Neuron (in vitro differentiated cells): ENCODE data around the gene PRPH.

Experiments used
- H2AFZ ChIP-seq: one replicate; pipeline ENCODE4 v1.6.1; 2013; ENCODE audit warnings: low read depth, mild to moderate bottlenecking, inconsistent platforms, low read length, moderate library complexity
- H3K27me3 ChIP-seq: one replicate; pipeline ENCODE4 v1.6.1; 2013; ENCODE audit warnings: low read length; ENCODE audit not compliant: insufficient read depth
- H3K36me3 ChIP-seq: one replicate; pipeline ENCODE4 v1.6.1; 2013; ENCODE audit warnings: low read length; ENCODE audit not compliant: insufficient read depth
- H3K4me1 ChIP-seq: one replicate; pipeline ENCODE4 v1.6.1; 2013; ENCODE audit warnings: low read length; ENCODE audit not compliant: insufficient read depth
- H3K4me3 ChIP-seq: 2 replicates; pipeline ENCODE4 v1.5.1; 2013; ENCODE audit warnings: mild to moderate bottlenecking, low read length, moderate library complexity
- H3K9me3 ChIP-seq: one replicate; pipeline ENCODE4 v1.6.1; 2013; ENCODE audit warnings: low read length

Gene PRPH

GRCh38 chr12:49335118-49335954, 40.4 kb downstream of the PRPH start:
- H3K27me3 ChIP-seq, result peaks cover 40% of the 10 kb centered on the region
- H3K4me1 ChIP-seq, result peaks cover 31% of the 10 kb centered on the region
- H3K9me3 ChIP-seq, result peaks cover 3% of the 10 kb centered on the region
- no peak overlapping the region for H2AFZ ChIP-seq
- peaks cover 5% of the 10 kb centered on the region for H3K36me3 ChIP-seq
- no peak overlapping the region for H3K4me3 ChIP-seq

GRCh38 chr12:49335955-49336644, 41.2 kb downstream of the PRPH start:
- peaks cover 3% of the 10 kb centered on the region for H3K9me3 ChIP-seq
- no peak overlapping the region for H2AFZ ChIP-seq
- H3K4me3 ChIP-seq, result no peak overlapping the region
- no peaks in the 10 kb centered on the region for H3K36me3 ChIP-seq
- H3K27me3 ChIP-seq, result peaks cover 46% of the 10 kb centered on the region
- H3K4me1 ChIP-seq, result peaks cover 39% of the 10 kb centered on the region

GRCh38 chr12:49336645-49337584, 42.0 kb downstream of the PRPH start, which contains the start of gene C1QL4:
C1QL4 (minus strand) TSS chr12:49337188; CDS start chr12:49336477, 711 bp downstream.
- Histone ChIP-seq H2AFZ (peak within 1 kb of the TSS; percentile 80), H3K36me3 (no peaks in the 10 kb centered on the region), H3K4me1 (peaks cover 46% of the 10 kb centered on the region), H3K9me3 (peaks cover 3% of the 10 kb centered on the region), H3K27me3 (peaks cover 52% of the 10 kb centered on the region), H3K4me3 (peak within 1 kb of the TSS; percentile 40)

GRCh38 chr12:49338830-49339463, 44.0 kb downstream of the PRPH start:
- peak overlapping the region; percentile 18 for H3K4me3 ChIP-seq

GRCh38 chr12:49339464-49339861, 44.5 kb downstream of the PRPH start:
- peaks cover 63% of the 10 kb centered on the region for H3K4me1 ChIP-seq
- peak overlapping the region; percentile 18 for H3K4me3 ChIP-seq
- H2AFZ ChIP-seq, result no peak overlapping the region

More at GRCh38 chr12:49338830-49339463, 44.0 kb downstream of the PRPH start:
- Histone ChIP-seq H2AFZ (no peak overlapping the region), H3K9me3 (peaks cover 3% of the 10 kb centered on the region), H3K27me3 (peaks cover 55% of the 10 kb centered on the region), H3K4me1 (peaks cover 60% of the 10 kb centered on the region), H3K36me3 (no peaks in the 10 kb centered on the region)

GRCh38 chr12:49340095-49340870, 45.3 kb downstream of the PRPH start:
- Histone ChIP-seq H3K4me3 (no peak overlapping the region), H3K9me3 (peaks cover 3% of the 10 kb centered on the region), H3K4me1 (peaks cover 69% of the 10 kb centered on the region), H3K36me3 (no peaks in the 10 kb centered on the region), H2AFZ (no peak overlapping the region), H3K27me3 (peaks cover 56% of the 10 kb centered on the region)

More at GRCh38 chr12:49339464-49339861, 44.5 kb downstream of the PRPH start:
- H3K9me3 ChIP-seq, result peaks cover 3% of the 10 kb centered on the region
- H3K27me3 ChIP-seq, result peaks cover 58% of the 10 kb centered on the region
- no peaks in the 10 kb centered on the region for H3K36me3 ChIP-seq

GRCh38 chr12:49340971-49341776, 46.2 kb downstream of the PRPH start:
- Histone ChIP-seq H3K36me3 (no peaks in the 10 kb centered on the region), H3K4me1 (peaks cover 77% of the 10 kb centered on the region), H3K27me3 (peaks cover 53% of the 10 kb centered on the region), H3K9me3 (no peaks in the 10 kb centered on the region), H3K4me3 (peak overlapping the region; percentile 49), H2AFZ (peak overlapping the region; percentile 75)

GRCh38 chr12:49341777-49342065, 46.8 kb downstream of the PRPH start:
- Histone ChIP-seq H3K9me3 (no peaks in the 10 kb centered on the region), H3K36me3 (no peaks in the 10 kb centered on the region), H3K27me3 (peaks cover 48% of the 10 kb centered on the region), H2AFZ (peak overlapping the region; percentile 75), H3K4me1 (peaks cover 82% of the 10 kb centered on the region), H3K4me3 (peak overlapping the region; percentile 49)

GRCh38 chr12:49342066-49342913, 47.3 kb downstream of the PRPH start:
- H3K36me3 ChIP-seq, result no peaks in the 10 kb centered on the region
- H3K4me1 ChIP-seq, result peaks cover 87% of the 10 kb centered on the region
- H3K27me3 ChIP-seq, result peaks cover 50% of the 10 kb centered on the region
- H2AFZ ChIP-seq, result peak overlapping the region; percentile 75
- peak overlapping the region; percentile 49 for H3K4me3 ChIP-seq
- H3K9me3 ChIP-seq, result no peaks in the 10 kb centered on the region

- Histone ChIP-seq H3K36me3 (no peaks in the 10 kb centered on the region), H3K4me3 (peak overlapping the region; percentile 49), H3K4me1 (peaks cover 87% of the 10 kb centered on the region), H3K27me3 (peaks cover 50% of the 10 kb centered on the region), H2AFZ (no peak overlapping the region), H3K9me3 (no peaks in the 10 kb centered on the region)
These were observed 48.2 kb downstream of the PRPH start for GRCh38 chr12:49342914-49343731.
